ENCODE measurements around the gene PCGF3.
A peak's percentile ranks its signal among the peaks of the same experiment; 100 is the strongest.
"Not testable (repeated sequence)": the region's sequence is repeated elsewhere in the genome, so short reads cannot be mapped to it uniquely, and the experiment has no call there.

PCGF3 gene

DNA sequence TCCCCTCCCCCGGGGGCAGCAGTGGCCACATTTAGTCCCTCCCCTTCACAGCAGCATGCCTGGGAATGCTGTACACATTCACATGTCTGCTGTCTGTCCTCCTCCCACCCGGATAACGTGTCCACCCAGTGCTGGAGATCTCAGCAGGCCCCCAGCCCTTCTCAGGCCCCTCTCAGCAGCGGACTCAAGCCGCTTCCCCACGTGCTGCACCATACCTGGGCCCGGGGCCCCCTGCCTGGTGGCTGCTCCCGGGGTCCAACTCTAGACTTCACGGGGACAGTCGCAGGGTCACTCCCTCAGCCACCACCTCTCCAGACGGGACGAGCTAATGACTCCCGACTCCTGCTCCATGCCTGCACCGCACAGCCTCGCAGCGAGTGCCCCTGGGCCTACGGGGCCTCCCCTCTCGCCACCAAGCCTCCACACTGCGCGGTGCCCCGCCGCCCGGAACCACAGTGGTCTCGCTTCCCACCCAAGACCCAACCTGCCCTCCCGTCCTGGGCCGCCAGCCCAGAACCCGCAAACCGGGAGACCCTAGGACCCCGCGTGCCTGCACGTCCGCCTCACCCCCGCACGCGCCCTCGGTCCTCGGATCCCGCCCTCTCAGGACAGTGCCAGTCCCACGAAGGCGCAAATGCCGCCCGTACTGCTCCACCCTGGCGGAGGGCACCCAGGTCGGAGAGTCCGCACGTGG, 1.3 kb upstream of the PCGF3 start:
- DNase-seq (ENCODE audit: low spot score) = no peak

- DNase-seq (ENCODE audit: low spot score) = no peak
Observed at GRCh38 chr4:704971-705277, 708 bp upstream of the PCGF3 start.

GRCh38 chr4:706083-706633, 526 bp downstream of the PCGF3 start:
- DNase-seq (ENCODE audit: low spot score) = not testable (repeated sequence)

- no peak for DNase-seq (ENCODE audit: low spot score)
Observed at GRCh38 chr4:706834-707598, 1.4 kb downstream of the PCGF3 start.

DNA sequence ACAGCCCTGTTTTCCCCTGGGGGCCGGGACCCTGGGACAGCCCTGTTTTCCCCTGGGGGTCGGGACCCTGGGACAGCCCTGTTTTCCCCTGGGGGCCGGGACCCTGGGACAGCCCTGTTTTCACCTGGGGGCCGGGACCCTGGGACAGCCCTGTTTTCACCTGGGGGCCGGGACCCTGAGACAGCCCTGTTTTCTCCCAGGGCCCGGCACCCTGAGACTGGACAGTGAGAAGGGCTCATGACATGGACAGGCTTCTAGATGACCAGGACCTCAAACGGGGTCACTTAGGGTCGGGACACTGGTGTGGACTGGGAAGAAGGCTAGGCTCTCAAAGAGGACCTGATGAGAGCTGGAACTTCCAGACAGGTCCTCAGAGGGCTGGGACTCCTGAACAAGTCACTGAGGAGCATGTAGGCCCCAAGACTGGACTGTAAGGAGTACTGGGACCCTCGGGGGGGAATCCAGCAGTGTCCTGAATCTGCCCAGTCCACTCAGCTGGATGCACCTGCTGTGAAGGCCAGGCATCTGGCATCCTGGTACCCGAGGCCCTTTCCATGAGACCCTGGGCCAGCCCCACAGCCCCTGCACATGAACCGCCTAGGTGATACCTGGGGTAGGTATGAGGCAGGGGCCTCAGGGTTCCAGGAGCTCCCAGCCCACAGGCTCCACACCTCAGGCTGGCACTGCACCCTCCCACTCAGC, 2.4 kb downstream of the PCGF3 start:
- no peak for DNase-seq (ENCODE audit: low spot score)

DNA sequence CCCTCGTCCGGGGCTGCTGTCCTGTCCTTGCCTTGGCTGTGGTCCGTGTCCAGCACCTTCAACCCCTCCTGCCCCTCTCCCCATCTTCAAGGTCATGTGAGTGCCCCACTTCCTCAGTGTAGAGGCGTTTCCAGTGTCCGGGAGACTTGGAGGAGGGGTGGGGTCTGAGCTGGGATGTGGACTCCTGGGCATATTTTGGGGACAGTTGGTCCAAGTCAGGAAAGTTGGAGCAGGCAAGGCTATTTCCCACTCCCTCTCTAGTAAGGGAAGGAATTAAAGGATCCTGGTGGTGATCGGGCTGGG, 3.0 kb downstream of the PCGF3 start:
- no peak for DNase-seq (ENCODE audit: low spot score)

GRCh38 chr4:709348-709747, 3.7 kb downstream of the PCGF3 start:
- no peak for DNase-seq (ENCODE audit: low spot score)

DNA sequence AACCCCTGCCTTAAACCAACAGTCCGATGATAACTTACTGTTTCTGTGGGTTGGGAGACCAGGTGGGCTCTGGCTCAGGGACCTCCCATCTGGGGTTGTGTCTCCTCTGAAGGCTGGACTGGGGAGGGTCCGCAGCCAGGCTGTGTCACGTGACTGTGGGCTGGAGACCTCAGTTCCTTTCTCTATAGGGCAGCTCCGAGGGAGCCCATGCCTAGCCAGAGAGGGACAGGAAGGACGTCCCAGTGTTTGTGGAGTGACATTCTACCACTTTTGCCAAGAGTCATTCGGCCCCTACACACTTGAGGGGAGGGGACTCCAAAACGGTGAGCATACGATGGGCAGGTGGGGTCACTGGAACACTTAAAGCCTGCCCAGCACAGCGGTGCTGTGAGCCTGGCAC, 4.5 kb downstream of the PCGF3 start:
- no peak for DNase-seq (ENCODE audit: low spot score)

- no peak for DNase-seq (ENCODE audit: low spot score)
Observed at GRCh38 chr4:710916-711315, 5.3 kb downstream of the PCGF3 start.

DNA sequence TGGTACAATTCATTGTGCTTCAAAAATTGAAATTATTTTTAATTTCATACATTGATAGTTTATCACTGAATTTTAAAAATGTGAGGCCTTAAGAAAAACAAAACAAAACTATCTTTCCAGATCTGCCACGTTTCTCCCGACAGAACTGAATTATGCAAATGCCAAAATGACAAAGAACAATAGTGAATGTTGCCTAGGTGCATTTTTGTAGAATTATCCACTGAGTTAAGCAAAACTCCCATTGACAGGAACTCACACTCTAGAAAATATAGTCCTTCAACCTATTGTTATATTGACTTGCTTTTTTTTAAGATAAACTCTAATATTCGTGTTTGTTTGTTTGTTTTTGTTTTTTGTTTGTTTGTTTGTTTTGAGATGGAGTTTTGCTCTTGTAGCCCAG, 6.5 kb downstream of the PCGF3 start:
- no peak for DNase-seq (ENCODE audit: low spot score)

- no peak for DNase-seq (ENCODE audit: low spot score)
Observed at GRCh38 chr4:712916-713632, 7.4 kb downstream of the PCGF3 start.

- no peak for DNase-seq (ENCODE audit: low spot score)
Observed at GRCh38 chr4:714087-714486, 8.5 kb downstream of the PCGF3 start.

- DNase-seq (ENCODE audit: low spot score) = no peak
Observed at GRCh38 chr4:717601-718320, 12.1 kb downstream of the PCGF3 start.

DNA sequence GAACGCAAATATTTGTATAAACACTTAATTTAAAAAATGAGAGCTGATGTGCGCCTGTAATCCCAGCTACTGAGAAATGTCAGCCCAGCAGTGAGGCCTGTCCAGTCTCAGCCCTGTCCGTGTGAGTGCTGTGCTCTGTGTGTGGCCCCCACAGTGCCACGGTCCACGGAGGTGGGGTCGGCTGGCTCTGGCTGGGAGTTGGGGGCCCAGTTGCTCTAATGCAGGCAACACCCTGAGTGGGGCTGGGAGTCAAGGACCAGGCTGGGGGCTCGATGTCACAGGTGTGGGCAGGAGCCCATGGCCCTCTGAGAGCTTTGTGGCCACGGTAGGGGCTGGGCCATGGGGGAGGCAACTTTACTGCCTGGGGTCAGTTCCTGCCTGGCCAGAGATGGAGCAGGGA, 12.8 kb downstream of the PCGF3 start:
- DNase-seq (ENCODE audit: low spot score) = no peak

- DNase-seq (ENCODE audit: low spot score) = peak; percentile 41
Observed at GRCh38 chr4:720111-720860, 14.7 kb downstream of the PCGF3 start.

DNA sequence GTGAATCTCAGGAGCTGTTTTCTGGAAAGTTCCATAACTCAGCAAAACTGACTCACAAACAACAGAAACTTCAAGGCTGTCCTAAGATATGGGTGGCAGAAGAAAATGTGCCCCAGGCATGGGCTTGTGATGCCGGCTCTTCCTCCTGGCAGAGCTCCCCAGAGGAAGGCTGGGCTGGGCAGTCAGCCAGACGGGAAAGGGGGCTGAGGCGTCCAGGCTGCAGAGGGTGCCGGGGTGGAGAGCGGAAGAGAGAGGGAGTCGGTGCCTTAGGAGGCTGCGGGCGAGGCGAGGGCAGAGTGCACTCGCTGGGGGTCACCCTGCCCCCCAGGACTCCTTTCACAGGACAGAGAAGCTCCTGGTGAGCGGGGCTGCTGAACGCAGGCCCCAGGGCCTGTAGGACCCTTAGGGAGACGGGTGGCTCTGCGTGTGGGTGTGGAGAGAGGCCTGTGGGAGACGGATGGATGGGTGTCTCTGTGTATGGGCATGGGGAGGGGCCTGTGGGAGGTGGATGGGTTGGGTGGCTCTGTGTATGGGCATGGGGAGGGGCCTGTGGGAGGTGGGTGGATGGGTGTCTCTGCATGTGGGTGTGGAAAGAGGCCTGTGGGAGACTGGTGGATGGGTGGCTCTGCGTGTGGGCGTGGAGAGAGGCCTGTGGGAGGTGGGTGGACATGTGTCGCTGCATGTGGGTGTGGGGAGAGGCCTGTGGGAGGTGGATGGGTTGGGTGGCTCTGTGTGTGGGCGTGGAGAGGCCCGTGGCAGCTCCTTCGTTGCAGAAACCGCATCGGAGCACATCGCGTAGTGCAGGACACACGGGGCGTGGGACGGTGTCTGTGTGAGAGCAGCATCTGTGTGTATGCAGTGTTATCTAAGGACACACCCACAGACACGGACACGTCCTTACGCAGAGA, 15.9 kb downstream of the PCGF3 start:
- DNase-seq (ENCODE audit: low spot score) = no peak

DNA sequence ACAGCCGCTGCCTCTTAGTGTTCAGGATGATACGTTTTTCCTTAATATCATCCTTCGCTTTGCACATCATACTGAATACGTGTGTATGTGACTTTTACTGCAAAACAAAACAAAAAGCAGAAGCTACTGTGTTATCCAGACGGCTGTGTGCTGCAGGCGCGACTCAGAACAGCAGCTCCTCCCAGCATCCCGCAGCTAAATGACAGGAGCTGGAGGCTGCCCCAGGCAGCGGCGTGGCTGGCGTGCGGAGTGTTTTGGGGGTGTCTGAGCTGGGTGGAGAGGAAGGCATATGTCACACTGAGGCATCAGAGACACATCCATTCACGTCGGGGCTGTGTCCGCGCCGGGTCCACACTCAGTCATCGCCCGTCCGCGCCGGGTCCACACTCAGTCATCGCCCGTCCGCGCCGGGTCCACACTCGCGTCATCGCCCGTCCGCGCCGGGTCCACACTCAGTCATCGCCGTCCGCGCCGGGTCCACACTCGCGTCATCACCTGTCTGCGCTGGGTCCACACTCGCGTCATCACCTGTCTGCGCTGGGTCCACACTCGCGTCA, 16.6 kb downstream of the PCGF3 start:
- no peak for DNase-seq (ENCODE audit: low spot score)

GRCh38 chr4:722851-723360, 17.3 kb downstream of the PCGF3 start:
- no peak for DNase-seq (ENCODE audit: low spot score)

GRCh38 chr4:723751-724530, 18.3 kb downstream of the PCGF3 start:
- no peak for DNase-seq (ENCODE audit: low spot score)

Data from cerebellar cortex (tissue), 1 donor.